Measurements from ENCODE around the gene DND1. TPM values are rescaled to one million over a fixed set of nuclear protein-coding genes. Genes with fewer than 3 reads are reported as not detected.

Gene DND1
- total RNA-seq, 1 donor from 2014 or later: 1.7 TPM

GRCh38 chr5:140707812-140708211 lies 34.4 kb upstream of the DND1 start:
- H3K4me1 Mint-ChIP-seq (ENCODE audit: low read depth, unreplicated experiment): no peaks in the 10 kb centered on the region
- no peak overlapping the region for H3K27ac ChIP-seq (ENCODE audit: low read depth, low read length)
- H4K20me1 ChIP-seq (ENCODE audit: insufficient read depth, low read length): peaks cover 5% of the 10 kb centered on the region
- no peak overlapping the region for H2AFZ ChIP-seq (ENCODE audit: low read depth, low read length)
- H3K27me3 Mint-ChIP-seq (ENCODE audit: low read depth, unreplicated experiment): no peaks in the 10 kb centered on the region
- no peak overlapping the region for H3K4me2 ChIP-seq (ENCODE audit: low read length)
- DNase-seq (ENCODE audit: low read depth) (no peak), FAIRE-seq (no peak)
- H3K9ac ChIP-seq (ENCODE audit: low read length): no peak overlapping the region
- no peaks in the 10 kb centered on the region for H3K27me3 ChIP-seq (ENCODE audit: insufficient read depth, low read length)
- no peak overlapping the region for H3K4me3 ChIP-seq (ENCODE audit: insufficient read depth, low read depth, low read length)
- H3K9me3 Mint-ChIP-seq (ENCODE audit: unreplicated experiment): no peaks in the 10 kb centered on the region
- no peak overlapping the region for H3K27ac Mint-ChIP-seq (ENCODE audit: unreplicated experiment)
- H3K4me3 Mint-ChIP-seq (ENCODE audit: unreplicated experiment): no peak overlapping the region
- H3K4me1 ChIP-seq (ENCODE audit: insufficient read depth, low read length): no peaks in the 10 kb centered on the region
- H3K9me3 ChIP-seq (ENCODE audit: insufficient read depth, low read depth, low read length): no peaks in the 10 kb centered on the region
- TF ChIP-seq EZH2 (IDR thresholded peaks at IDR 0.05; ENCODE audit: insufficient read depth, low read length): no peak
- peaks cover 23% of the 10 kb centered on the region for H3K36me3 Mint-ChIP-seq (ENCODE audit: low read depth, unreplicated experiment)
- peaks cover 1% of the 10 kb centered on the region for H3K79me2 ChIP-seq (ENCODE audit: insufficient read depth, low read length)
- peaks cover 44% of the 10 kb centered on the region for H3K36me3 ChIP-seq (ENCODE audit: insufficient read depth, low read length)

GRCh38 chr5:140700177-140701144 lies 27.1 kb upstream of the DND1 start, which contains the start of gene ZMAT2:
ZMAT2 (plus strand) TSS chr5:140700447; CDS start chr5:140700461, 14 bp downstream.
- Mint-ChIP-seq H3K9me3 (ENCODE audit: unreplicated experiment) (peaks cover 2% of the 10 kb centered on the region), H3K36me3 (ENCODE audit: low read depth, unreplicated experiment) (peaks cover 32% of the 10 kb centered on the region), H3K27ac (ENCODE audit: unreplicated experiment) (peak within 1 kb of the TSS; percentile 93), H3K4me3 (ENCODE audit: unreplicated experiment) (peak within 1 kb of the TSS; percentile 100), H3K27me3 (ENCODE audit: low read depth, unreplicated experiment) (no peaks in the 10 kb centered on the region), H3K4me1 (ENCODE audit: low read depth, unreplicated experiment) (peaks cover 20% of the 10 kb centered on the region)
- Histone ChIP-seq H3K79me2 (ENCODE audit: insufficient read depth, low read length) (peaks cover 35% of the 10 kb centered on the region), H3K27ac (ENCODE audit: low read depth, low read length) (peak within 1 kb of the TSS; percentile 70), H3K4me2 (ENCODE audit: low read length) (peak within 1 kb of the TSS; percentile 95), H3K9ac (ENCODE audit: low read length) (peak within 1 kb of the TSS; percentile 91), H3K4me3 (ENCODE audit: insufficient read depth, low read depth, low read length) (peak within 1 kb of the TSS; percentile 92), H3K9me3 (ENCODE audit: insufficient read depth, low read depth, low read length) (no peaks in the 10 kb centered on the region), H3K4me1 (ENCODE audit: insufficient read depth, low read length) (peaks cover 9% of the 10 kb centered on the region), H4K20me1 (ENCODE audit: insufficient read depth, low read length) (peaks cover 25% of the 10 kb centered on the region), H3K27me3 (ENCODE audit: insufficient read depth, low read length) (no peaks in the 10 kb centered on the region), H3K36me3 (ENCODE audit: insufficient read depth, low read length) (peaks cover 65% of the 10 kb centered on the region), H2AFZ (ENCODE audit: low read depth, low read length) (peak within 1 kb of the TSS; percentile 74)
- FAIRE-seq (peak; percentile 98), DNase-seq (ENCODE audit: low read depth) (peak; percentile 99)
- TF ChIP-seq, protein P1, sequence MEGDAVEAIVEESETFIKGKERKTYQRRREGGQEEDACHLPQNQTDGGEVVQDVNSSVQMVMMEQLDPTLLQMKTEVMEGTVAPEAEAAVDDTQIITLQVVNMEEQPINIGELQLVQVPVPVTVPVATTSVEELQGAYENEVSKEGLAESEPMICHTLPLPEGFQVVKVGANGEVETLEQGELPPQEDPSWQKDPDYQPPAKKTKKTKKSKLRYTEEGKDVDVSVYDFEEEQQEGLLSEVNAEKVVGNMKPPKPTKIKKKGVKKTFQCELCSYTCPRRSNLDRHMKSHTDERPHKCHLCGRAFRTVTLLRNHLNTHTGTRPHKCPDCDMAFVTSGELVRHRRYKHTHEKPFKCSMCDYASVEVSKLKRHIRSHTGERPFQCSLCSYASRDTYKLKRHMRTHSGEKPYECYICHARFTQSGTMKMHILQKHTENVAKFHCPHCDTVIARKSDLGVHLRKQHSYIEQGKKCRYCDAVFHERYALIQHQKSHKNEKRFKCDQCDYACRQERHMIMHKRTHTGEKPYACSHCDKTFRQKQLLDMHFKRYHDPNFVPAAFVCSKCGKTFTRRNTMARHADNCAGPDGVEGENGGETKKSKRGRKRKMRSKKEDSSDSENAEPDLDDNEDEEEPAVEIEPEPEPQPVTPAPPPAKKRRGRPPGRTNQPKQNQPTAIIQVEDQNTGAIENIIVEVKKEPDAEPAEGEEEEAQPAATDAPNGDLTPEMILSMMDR (IDR thresholded peaks at IDR 0.05; ENCODE audit: insufficient read depth, low read depth, low read length): no peak
- no peak for TF ChIP-seq EZH2 (IDR thresholded peaks at IDR 0.05; ENCODE audit: insufficient read depth, low read length)

GRCh38 chr5:140696891-140697492 lies 23.6 kb upstream of the DND1 start:
- peaks cover 54% of the 10 kb centered on the region for H3K36me3 ChIP-seq (ENCODE audit: insufficient read depth, low read length)

More at GRCh38 chr5:140696891-140697492, 23.6 kb upstream of the DND1 start:
- Histone ChIP-seq H2AFZ (ENCODE audit: low read depth, low read length) (no peak overlapping the region), H3K4me2 (ENCODE audit: low read length) (no peak overlapping the region), H3K4me3 (ENCODE audit: insufficient read depth, low read depth, low read length) (no peak overlapping the region), H3K79me2 (ENCODE audit: insufficient read depth, low read length) (peaks cover 59% of the 10 kb centered on the region), H4K20me1 (ENCODE audit: insufficient read depth, low read length) (peaks cover 35% of the 10 kb centered on the region), H3K27me3 (ENCODE audit: insufficient read depth, low read length) (no peaks in the 10 kb centered on the region), H3K9me3 (ENCODE audit: insufficient read depth, low read depth, low read length) (no peaks in the 10 kb centered on the region), H3K9ac (ENCODE audit: low read length) (no peak overlapping the region), H3K4me1 (ENCODE audit: insufficient read depth, low read length) (peaks cover 14% of the 10 kb centered on the region), H3K27ac (ENCODE audit: low read depth, low read length) (no peak overlapping the region)
- Mint-ChIP-seq H3K9me3 (ENCODE audit: unreplicated experiment) (peaks cover 2% of the 10 kb centered on the region), H3K27me3 (ENCODE audit: low read depth, unreplicated experiment) (no peaks in the 10 kb centered on the region), H3K27ac (ENCODE audit: unreplicated experiment) (no peak overlapping the region), H3K4me1 (ENCODE audit: low read depth, unreplicated experiment) (peaks cover 26% of the 10 kb centered on the region), H3K4me3 (ENCODE audit: unreplicated experiment) (no peak overlapping the region), H3K36me3 (ENCODE audit: low read depth, unreplicated experiment) (peaks cover 24% of the 10 kb centered on the region)
- FAIRE-seq (no peak), DNase-seq (ENCODE audit: low read depth) (no peak)
- TF ChIP-seq, protein P1 (IDR thresholded peaks at IDR 0.05; ENCODE audit: insufficient read depth, low read depth, low read length): no peak
- no peak for TF ChIP-seq EZH2 (IDR thresholded peaks at IDR 0.05; ENCODE audit: insufficient read depth, low read length)
